Measurements from ENCODE around the gene SKAP2.

The SKAP2 gene

DNA sequence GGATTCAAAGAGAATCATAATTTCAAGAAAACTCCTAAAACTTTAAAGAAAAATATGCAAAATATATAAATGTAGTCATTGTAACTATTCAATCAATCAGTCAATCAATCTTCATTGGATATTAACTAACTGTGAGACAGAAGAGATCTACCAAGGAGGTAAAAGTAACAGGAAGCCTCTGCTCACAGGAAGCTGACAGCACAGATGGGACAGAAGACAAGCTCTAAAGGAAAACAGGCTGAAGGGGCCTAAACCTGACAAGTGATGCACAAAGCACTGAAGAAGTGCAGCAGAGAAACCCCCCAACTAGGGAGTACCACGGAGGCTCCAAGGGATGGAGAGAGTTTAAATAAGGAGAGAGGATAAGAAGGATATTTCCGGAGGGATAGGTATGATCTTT, 173.0 kb downstream of the SKAP2 start:
- DNase-seq, result no peak

DNA sequence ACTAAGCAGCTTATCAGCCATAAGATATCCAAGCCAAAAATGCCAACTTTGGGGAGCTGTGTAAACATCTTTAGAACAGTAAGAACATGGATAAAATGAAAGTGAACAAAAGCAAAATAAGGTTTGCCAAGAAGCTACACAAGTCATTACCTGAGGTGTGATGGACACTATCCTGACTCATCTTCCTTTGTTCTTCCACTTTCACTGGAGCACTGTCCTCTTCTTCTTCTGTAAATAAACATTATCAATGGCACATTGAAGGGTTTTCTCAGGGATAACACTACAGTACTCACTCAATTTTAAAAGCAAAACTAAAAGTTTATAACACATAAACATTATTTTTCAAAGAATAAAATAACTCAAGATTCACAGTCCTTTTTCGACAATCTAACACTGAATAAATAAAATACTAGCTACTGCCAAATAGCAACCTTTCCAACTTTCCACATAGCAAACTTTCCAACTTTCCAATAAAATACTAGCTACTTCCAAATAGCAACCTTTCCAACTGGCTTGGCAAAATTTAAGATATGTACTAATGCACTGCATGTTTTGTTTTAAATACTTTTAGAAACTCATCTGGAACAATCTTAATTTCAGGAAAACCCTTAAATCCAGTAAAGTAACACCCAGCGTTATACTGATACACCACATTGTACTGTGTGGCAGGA, 174.1 kb downstream of the SKAP2 start:
- no peak for DNase-seq

DNA sequence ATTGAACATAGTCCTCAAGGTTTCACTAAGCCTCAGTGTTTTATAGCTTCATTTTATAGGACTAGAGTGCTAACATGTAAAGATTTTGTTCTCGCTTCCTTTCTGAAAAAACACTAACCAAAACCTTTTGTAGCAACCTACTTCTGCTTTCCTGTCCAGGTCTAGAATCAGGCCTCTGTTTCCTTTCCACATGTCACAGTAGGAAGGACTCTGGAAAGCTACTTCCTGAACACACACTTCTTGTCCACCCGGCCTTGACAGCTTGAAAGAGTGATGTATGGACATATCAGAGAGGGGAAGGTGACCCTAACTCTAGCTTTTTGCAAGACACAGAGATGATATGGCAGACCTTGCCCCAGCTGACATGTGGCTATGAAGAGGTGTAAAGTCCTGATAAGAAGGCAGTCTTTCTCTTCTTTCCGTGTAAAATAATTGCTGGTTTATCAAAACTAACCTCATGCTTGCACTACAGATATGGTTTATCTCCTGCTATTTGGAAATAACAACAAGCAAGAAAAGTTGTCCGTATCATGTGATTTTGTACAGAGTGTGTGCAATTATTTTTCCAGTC, 175.4 kb downstream of the SKAP2 start:
- peak; percentile 46 to 50 for DNase-seq

DNA sequence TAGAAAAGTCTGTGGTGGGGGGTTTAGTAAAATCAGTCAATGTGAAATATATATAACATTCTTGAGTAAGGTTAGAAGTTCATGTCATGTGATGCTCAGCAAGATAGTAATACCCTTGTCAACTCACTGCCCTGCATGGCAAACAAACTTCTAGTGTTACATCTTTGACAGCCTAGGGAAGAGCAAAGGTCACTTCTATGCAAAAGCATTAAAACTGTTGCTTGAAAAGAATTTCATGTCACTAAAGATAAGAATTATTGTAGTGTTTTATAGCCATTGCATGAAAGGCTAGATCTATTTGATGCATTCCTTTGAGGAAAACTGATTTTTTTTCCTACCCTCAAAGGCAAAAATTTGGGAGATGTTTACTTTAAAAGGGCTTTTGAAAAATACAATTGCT, 176.0 kb downstream of the SKAP2 start:
- DNase-seq, result no peak

DNA sequence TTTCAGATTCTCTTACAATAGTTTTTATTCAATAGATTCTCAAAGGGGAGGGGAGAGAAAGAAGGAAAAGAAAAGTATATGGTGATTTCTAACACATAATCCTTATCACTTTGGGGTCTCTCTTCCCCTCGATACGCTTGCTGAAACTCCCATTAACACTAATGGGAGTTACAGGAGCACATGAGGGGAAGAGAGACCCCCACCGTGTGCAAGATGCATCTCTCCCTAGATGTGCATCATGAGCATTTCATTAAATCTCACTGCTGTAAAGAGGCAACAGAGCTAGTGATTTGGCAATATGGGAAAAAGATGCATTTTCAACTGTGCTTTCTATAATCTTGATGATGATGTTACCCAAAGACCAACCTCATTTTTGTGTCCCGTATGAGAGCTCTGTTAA, 177.4 kb downstream of the SKAP2 start:
- DNase-seq, result no peak

DNA sequence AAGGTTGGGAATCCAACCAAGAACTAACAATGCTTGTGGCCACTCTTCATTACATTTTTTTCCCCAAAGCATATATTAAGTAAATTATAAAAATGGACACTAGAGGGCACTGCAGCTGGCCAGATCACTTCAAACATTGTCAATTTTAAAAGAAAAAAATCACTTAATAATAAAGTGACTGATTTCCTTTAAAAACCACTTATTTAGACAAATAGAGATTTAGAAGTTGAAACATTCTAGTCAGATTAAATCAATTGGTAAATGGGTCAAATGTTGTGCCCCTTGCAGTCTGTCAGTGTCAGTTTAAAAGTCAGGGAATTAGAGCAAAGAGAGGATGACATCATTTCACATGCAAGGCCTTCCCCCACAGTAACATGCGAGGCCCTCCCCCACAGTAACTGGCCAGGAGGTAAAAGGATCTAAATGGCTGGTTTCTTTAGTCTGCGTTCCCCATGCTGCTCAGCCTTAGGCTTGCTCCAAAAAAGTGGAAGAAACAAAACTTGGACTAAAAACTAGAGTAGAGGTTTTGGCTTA, 177.9 kb downstream of the SKAP2 start:
- DNase-seq, result peak; percentile 52 to 59

DNA sequence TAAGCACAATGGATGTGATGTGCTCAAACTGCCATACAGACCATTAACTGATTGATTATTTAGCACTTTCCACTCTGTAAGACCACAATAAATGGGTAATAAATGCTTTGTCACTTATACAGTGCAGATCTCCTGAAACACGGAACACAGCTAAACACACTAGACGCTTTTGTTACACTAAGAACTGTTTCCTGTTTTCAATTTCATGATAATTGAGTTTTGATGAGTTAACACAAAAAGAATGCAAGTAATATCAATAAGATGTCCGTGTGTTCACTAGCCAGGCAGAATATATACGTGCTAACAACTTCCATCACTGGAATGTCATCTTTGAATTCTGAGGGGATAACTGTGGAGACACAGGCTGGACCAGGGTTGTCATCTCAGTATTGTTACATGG, 178.8 kb downstream of the SKAP2 start:
- no peak for DNase-seq

DNA sequence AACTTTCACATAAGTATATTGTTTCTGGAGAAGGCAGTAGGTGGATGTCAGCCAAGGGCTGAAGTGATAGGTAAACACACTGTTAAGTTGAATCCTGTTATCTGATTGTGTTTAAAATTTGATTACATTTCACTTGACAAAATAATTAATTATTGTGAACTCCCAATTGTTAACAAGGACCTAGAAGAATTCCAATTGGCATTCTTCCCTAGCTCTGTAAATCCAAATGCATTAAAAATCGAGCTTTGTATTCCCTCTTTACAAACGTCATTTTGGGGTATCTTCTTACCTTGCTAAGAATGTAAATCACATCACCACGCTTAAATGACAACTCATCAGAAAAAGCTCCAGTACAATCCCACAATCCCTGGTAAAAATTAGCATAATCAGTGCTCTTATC, 179.9 kb downstream of the SKAP2 start:
- DNase-seq, result no peak

DNA sequence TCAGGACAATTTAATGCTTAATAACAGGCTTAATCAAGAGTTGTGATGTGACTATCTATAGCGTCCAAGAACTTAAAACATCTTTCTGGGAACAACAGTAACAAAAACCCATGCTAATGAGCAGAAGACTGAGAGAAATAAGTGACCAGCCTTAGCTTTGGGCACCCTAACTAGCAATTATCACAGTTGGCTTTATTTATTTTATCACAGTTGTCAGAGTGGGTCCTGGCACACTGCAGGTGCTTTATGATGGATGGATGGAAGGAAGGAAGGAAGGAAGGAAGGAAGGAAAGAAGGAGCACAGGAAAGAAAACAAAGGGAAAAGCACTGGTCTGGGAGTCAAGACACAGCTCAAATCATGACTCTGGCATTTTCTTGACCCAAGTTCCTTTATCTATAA, 181.1 kb downstream of the SKAP2 start:
- no peak for DNase-seq

DNA sequence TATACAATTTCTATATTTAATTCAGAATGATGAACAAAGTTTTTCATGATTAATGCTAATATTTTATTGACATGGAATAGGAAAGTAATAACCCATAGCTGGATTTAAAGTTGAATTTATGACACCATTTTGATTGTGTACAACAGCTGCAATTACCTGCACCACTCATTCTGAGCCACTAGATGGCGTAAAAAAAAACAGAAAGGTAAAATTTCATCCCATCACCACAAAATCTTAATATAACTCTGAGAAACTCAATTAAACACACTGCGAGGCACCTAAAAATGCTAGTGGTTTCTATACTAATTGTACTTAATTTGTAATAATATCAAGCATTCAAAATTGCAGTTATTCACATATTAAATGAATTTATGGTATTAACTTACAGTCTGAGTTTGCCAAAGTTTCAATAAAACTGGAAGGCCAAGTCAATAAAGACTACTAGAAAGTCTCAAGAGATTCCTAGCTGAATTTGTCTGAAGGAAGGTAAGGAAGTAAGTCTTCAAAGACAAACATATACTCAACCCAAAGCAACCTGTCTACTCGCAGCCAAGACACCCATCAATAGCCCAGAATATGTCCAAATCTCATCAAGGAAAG, 182.5 kb downstream of the SKAP2 start:
- DNase-seq, result peak; percentile 41 to 54

DNA sequence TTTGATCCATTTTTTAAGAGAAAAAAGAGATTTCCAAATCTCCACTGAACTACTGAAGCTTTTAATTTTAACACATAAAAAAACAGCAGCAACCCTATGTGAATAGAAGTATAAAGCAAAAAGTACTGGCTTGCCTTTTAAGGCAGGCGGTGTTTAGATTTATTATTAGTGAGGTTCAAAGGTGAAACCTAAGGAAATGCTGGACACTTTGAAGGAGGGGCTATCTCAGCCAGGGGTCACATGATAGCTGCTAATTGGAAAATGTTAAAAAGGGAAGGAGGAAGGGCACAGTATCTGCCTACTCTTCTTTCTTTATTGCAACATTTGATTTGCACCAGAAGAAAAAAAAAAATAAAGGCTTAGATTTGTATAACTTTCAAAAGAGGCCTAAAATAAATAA, 183.8 kb downstream of the SKAP2 start:
- no peak for DNase-seq

DNA sequence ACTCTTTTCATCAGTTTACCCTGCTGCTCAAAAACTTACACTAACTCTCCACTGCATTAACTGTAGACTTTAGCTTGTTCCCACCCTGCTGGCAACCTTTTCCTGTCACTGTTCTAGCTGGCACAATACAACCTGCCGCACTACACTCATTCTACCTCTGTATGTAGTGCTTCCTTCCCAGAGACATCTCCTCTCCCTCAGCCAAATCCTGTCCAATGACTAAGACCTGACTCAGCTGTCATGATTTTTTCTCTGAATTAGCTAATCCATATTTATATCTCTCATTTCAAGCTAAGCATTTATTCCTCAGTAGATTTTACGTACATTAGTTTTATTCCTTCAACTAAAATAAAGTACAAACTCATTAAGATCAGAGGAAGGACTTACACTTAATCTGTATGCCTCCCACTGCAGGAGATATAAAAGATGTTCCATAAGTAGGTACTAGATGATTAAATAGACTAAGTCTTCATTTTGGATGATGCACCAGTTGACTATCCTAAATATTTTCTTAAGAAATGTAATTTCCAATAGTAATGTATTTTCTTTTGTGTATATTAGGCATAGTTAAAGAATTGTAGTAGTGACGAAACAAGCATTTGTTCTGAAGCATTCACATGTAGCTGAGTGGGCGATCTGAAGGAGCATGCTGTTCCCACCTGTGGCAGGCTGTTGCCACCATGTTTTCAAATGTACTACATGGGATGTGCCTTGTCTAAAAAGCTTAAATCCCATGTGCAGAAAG, 189.1 kb downstream of the SKAP2 start:
- no peak for DNase-seq

DNA sequence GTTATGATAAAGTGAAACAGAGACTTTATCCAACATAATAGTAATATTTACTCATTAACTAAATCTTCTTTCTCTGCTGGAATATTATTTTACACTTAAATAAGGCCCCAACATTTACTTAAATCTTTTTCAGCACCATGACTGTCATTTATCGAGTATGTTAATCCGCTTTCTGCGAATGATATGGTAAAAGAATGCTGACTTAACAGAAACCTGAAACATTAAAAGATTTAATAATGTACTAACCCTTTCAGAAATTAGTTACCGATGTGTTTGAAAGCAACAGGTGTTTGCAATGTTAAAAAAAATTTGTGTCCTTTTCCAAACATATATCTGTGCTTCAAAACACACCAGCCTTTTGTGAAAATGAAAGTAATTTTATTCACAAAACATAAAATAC, 190.5 kb downstream of the SKAP2 start:
- DNase-seq, result no peak

DNA sequence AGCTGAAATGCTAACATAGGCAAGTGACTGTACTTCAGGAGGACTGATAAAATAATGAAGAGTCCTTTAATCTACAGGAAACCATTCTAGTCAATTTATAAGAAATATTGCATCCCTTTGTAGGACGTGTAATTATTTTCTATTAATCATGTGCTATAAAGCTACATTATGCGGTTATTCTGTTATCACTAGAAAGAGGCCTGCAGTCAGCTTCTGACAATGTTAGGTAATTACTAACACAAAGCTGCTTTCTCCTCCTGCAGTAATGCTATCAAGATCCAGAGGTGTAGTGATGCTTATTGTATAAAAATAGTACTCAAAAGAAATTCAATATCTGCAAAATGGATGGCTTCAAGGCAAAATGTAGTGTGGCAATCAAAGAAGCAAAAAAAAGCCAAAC, 191.1 kb downstream of the SKAP2 start:
- DNase-seq, result no peak

DNA sequence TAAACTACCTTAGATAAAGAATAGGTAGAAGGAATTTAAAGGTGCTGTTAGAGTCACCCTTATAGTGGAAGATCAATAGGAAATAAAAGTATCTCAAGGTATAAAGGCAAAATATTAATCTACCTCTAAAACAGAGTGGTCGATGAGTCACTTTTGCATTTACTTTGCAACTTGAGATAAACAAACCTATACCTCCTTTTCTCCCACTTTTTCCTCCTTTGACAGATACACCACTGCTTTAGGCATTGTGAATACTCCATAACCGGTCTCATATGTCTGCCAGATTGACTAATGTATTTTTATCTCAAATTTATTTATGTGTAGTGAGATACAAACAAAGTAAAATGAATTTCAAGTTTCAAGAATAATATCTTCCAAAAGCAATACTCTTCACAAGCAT, 193.5 kb downstream of the SKAP2 start:
- DNase-seq, result no peak

DNA sequence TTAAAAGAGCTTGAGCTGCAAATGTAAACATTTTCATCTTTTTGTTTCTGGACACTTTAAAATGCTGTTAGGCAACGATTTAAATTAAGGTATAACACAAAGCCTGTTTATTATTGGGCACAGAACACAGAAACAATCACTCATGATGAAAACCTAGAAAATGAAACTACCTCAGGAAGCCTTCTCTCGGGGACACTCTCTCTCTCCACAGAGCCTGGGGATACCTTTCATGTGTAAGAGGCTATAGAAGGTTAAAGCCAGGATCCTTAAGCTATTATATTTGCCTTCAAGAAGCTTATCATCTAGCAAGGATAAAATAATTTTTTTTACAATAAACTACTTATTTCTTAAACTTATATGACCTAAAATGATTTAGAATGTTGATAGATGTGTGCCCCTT, 194.1 kb downstream of the SKAP2 start:
- DNase-seq, result no peak

DNA sequence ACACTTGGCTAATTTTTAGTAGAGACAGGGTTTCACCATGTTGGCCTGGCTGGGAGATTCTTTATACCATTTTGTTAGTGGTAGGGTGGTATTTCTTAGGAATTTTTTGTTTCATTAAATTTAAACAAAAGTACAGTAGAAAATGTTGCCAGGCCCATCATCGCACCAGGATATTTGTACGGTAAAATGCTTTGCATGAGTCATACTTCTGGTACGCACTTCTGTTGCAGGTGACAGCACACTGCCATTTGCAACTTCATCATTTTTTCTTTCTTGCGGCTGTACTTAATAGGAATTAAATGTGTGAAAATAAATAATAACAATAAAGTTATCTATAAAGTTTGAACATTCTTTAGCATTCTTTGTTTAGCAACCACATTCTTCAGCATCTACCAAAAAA, 195.6 kb downstream of the SKAP2 start:
- no peak for DNase-seq

DNA sequence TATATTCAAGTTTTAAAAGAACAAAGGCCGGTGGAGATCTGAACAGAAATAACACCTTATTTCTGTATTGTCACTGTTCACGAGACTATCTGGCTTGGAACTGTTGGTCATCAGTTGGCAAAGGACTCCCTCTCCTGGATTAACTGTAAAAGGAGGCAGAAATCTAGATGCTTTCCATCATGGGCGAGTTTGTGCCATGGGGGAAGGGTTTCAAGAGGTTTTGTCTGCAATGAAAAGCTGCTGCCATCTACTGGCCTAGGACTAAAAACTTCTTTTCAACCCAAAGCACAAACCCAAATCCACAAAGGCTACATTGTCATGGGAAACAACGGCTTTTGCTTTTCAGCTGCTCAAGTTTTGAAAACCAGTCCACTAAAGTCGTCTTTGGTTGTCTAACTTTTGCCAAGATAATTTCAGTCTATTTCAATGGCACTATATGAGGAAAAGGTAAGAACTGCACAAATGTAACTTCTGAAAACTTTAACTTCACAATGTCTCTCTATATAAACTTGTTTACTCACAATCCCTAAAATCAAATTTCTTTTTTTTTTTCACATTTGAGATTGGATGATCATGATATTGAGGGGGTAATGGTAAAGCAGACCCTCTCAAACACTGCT, 196.8 kb downstream of the SKAP2 start:
- DNase-seq, result peak; percentile 88 to 91

DNA sequence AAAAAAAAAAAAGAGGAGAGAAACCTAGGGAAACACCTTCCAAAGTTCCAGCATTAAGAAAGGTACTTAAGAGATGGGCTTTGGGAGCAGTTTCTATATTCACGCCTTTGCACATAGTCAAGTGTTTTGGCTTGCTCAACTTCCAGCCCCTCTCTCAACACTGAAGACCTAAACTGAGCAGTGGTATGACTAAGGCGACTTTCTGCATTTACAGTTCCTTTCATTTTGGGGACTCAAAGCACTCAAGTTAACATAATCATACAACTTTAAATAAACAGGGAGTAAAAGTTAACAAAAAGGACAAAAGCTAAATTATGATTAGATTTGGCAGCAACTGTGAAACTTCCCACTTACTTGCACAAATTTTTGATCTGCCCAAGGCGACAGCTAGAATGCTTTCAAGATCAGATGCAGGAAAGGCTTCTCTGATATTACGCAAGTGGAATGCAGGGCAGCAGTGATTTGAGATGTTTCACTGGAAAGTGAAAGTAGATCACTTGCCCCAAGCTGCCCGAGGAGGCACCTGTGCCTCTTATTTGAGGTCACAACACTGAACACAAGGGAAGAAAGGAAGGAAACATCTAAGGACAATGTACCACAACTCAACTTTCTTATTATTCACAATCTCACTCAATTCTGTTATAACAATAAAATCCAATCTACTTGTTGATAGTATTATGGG, 199.5 kb downstream of the SKAP2 start:
- peak in 1 of 2 experiments; percentile 4 for DNase-seq

DNA sequence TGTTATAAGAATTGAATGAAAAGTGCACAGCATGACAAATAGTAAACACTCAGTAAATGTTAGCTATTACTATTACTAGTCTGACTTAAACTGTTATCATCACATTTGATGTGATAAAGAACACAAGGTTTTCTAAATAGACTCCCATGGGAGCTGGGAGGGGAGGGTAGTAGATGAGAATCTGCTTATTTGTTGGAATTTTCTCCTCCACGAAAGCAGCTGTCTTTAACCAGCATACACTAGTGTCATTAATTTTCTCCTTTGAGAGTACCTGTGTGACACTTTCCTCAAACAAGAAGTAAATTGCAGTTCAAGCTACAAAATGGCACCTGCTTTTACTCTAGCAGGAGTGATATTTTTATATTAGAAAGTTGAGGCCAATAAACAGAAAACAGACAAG, 200.1 kb downstream of the SKAP2 start:
- DNase-seq, result no peak

DNA sequence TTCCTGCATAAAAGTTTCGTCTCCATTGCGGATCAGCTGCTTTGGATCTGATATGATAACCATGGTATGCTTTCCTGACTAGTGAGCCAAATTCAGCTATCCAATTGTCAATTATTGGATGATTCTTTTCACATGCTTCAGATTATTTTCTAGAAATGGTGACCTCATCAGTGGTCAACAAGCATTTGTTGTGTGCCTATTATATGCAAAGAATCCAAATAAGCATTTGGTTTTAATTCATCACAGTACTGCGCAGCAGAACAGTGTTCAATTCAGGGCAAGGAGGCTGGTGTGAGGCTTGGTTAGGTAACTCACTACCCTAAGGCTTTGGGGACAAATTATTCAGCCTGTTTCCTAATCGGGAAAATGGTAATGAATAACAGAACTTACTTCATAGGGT, 200.5 kb downstream of the SKAP2 start:
- no peak for DNase-seq

DNA sequence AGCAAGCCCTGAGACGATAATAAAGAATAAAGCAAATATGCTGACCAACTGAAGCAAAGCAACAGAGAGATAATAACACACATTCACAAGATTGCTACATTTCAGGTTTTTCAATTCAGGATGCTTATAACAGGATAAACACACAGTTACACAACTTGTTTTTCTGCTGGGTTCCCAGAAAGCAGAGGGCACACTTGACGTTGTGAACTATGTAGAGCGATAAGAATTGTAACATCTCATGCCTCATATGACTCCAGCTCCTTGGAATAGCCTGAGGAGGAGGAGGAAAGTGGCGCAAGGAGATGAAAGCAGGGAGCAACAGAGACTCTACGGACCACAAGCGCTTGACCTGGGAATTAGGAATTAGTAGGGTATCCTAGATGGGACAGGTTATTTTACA, 201.7 kb downstream of the SKAP2 start:
- no peak for DNase-seq

DNA sequence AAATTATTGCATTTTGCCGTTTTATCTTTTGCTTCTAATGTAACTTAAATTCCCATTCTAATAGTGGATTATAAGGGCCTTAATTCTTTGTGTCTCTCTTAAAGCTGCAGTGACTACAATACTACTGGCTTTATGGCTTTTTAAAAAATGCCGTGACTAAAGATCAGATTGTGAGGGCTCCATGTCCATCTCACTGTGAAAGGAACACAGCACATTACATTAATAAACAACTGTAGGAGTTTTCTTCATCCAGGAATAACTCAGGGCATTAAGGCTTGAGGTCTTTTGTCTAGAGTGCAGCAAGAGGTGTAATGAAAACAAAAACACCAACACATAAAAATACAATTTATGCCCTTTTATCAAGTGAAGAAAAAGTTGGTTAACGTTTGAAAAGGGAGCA, 205.3 kb downstream of the SKAP2 start:
- no peak for DNase-seq

All from AML-193 (cell line).